ENCODE results near the gene PIP5K1C. TPM values are rescaled to one million over a fixed set of nuclear protein-coding genes. Genes with fewer than 3 reads are reported as not detected.

PIP5K1C gene
- total RNA-seq, 1 donor from 2014 or later = 11.7 TPM

GRCh38 chr19:3738477-3739220, 38.4 kb upstream of the PIP5K1C start:
- no peak for TF ChIP-seq CTCF (conservative IDR thresholded peaks at IDR 0.05; ENCODE audit: low read depth, low read length)
- no peak for DNase-seq (ENCODE audit: low read depth)
- no peak overlapping the region for H3K4me3 ChIP-seq (ENCODE audit: low read depth, low read length)

- no peak for TF ChIP-seq CTCF (conservative IDR thresholded peaks at IDR 0.05; ENCODE audit: low read depth, low read length)
- no peak for DNase-seq (ENCODE audit: low read depth)
- H3K4me3 ChIP-seq (ENCODE audit: low read depth, low read length) = no peak overlapping the region
Observed at GRCh38 chr19:3737487-3738205, 37.4 kb upstream of the PIP5K1C start.

- no peak for DNase-seq (ENCODE audit: low read depth)
- TF ChIP-seq CTCF (conservative IDR thresholded peaks at IDR 0.05; ENCODE audit: low read depth, low read length) = no peak
- no peak overlapping the region for H3K4me3 ChIP-seq (ENCODE audit: low read depth, low read length)
Observed at GRCh38 chr19:3736106-3736724, 35.9 kb upstream of the PIP5K1C start.

- no peak for DNase-seq (ENCODE audit: low read depth)
- no peak for TF ChIP-seq CTCF (conservative IDR thresholded peaks at IDR 0.05; ENCODE audit: low read depth, low read length)
- no peak overlapping the region for H3K4me3 ChIP-seq (ENCODE audit: low read depth, low read length)
Observed at GRCh38 chr19:3734310-3734600, 34.0 kb upstream of the PIP5K1C start.

- TF ChIP-seq CTCF (conservative IDR thresholded peaks at IDR 0.05; ENCODE audit: low read depth, low read length) = no peak
- no peak for DNase-seq (ENCODE audit: low read depth)
- H3K4me3 ChIP-seq (ENCODE audit: low read depth, low read length) = no peak overlapping the region
Observed at GRCh38 chr19:3733549-3734309, 33.5 kb upstream of the PIP5K1C start.

GRCh38 chr19:3732108-3732507, 31.8 kb upstream of the PIP5K1C start:
- DNase-seq (ENCODE audit: low read depth) = no peak
- TF ChIP-seq CTCF (conservative IDR thresholded peaks at IDR 0.05; ENCODE audit: low read depth, low read length) = no peak
- no peak overlapping the region for H3K4me3 ChIP-seq (ENCODE audit: low read depth, low read length)

All from epithelial cell of proximal tubule (primary cell).